ENCODE results near the gene CNFN.

- no peak for TF ChIP-seq EP300 (IDR thresholded peaks at IDR 0.05)
- no peak for TF ChIP-seq POLR2A (IDR thresholded peaks at IDR 0.05; ENCODE audit: low read length)
- no peak for TF ChIP-seq HMGXB4 (CRISPR knock-in tag; IDR thresholded peaks at IDR 0.05; ENCODE audit: borderline replicate concordance)
- no peak for TF ChIP-seq POLR2AphosphoS2 (conservative IDR thresholded peaks at IDR 0.05; ENCODE audit: low read length)
- TF ChIP-seq RAD21 (conservative IDR thresholded peaks at IDR 0.05 in 1 of 2, IDR thresholded peaks at IDR 0.05 in 1 of 2) = no peak
- no peak for TF ChIP-seq NFE2L2 (conservative IDR thresholded peaks at IDR 0.05; ENCODE audit: low read length)
- TF ChIP-seq ZFP36 (IDR thresholded peaks at IDR 0.05; ENCODE audit: borderline replicate concordance, partially characterized antibody) = no peak
- no peak for TF ChIP-seq SMC3 (IDR thresholded peaks at IDR 0.05)
- TF ChIP-seq, protein P1, sequence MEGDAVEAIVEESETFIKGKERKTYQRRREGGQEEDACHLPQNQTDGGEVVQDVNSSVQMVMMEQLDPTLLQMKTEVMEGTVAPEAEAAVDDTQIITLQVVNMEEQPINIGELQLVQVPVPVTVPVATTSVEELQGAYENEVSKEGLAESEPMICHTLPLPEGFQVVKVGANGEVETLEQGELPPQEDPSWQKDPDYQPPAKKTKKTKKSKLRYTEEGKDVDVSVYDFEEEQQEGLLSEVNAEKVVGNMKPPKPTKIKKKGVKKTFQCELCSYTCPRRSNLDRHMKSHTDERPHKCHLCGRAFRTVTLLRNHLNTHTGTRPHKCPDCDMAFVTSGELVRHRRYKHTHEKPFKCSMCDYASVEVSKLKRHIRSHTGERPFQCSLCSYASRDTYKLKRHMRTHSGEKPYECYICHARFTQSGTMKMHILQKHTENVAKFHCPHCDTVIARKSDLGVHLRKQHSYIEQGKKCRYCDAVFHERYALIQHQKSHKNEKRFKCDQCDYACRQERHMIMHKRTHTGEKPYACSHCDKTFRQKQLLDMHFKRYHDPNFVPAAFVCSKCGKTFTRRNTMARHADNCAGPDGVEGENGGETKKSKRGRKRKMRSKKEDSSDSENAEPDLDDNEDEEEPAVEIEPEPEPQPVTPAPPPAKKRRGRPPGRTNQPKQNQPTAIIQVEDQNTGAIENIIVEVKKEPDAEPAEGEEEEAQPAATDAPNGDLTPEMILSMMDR (IDR thresholded peaks at IDR 0.05) = no peak
- no peak for TF ChIP-seq MYC (IDR thresholded peaks at IDR 0.05; ENCODE audit: borderline replicate concordance, low read length)
- no peak for TF ChIP-seq HDAC2 (IDR thresholded peaks at IDR 0.05)
- TF ChIP-seq ZC3H11A (IDR thresholded peaks at IDR 0.05) = no peak
- TF ChIP-seq KDM5A (IDR thresholded peaks at IDR 0.05) = no peak
- TF ChIP-seq REST (IDR thresholded peaks at IDR 0.05) = no peak
Measured at GRCh38 chr19:42368765-42369164, 21.3 kb downstream of the CNFN start.
